ENCODE measurements around the gene SLC39A3. TPM values are rescaled to one million over a fixed set of nuclear protein-coding genes. Genes with fewer than 3 reads are reported as not detected.

The SLC39A3 gene
- total RNA-seq, 1 donor from 2014 or later, result 34.6 TPM

- DNase-seq (ENCODE audit: low spot score), result no peak
These were observed 28.7 kb upstream of the SLC39A3 start for GRCh38 chr19:2768365-2769132.

DNA sequence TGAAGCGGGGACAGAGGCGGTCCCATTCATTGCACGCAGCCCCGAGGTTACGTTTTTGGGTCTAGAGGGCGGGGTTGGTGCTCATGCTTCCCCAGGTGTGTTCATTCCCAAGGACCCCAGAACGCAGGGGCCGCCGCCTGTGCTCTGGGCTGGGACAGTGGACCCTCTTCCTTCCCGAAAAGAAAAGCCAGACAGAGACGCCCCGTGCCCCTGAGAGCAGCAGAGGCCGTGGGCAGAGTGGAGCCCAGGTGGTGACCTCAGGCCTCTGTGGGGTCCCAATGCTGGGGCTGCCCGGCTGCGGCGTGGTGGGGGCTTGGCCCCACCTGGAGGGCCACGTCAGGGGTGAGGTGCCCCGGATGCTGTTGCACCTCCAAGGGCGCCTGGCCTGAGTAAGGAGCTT, 27.9 kb upstream of the SLC39A3 start:
- DNase-seq (ENCODE audit: low spot score), result no peak

- DNase-seq (ENCODE audit: low spot score), result no peak
These were observed 27.0 kb upstream of the SLC39A3 start for GRCh38 chr19:2766594-2767372.

- no peak for DNase-seq (ENCODE audit: low spot score)
These were observed 25.6 kb upstream of the SLC39A3 start for GRCh38 chr19:2765376-2765775.

DNA sequence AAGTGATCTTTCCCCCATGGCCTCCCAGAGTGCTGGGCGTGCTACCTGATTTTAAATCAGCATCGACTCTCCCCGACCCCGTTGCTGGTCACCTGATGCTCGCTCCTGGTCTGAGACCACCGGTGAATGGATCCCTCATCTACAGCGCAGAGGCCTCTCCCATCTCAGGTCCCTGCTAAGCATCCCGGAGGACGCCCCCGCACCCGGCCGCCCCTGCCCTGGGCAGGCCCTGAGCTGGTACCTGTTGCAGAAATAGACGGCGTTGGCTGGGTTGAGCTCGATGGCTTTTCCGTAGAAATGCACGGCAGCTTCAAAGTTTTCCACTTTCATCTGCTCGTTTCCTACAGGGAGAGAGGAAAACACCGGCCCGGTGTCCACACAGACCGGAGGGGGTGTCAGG, 25.1 kb upstream of the SLC39A3 start:
- no peak for DNase-seq (ENCODE audit: low spot score)

DNA sequence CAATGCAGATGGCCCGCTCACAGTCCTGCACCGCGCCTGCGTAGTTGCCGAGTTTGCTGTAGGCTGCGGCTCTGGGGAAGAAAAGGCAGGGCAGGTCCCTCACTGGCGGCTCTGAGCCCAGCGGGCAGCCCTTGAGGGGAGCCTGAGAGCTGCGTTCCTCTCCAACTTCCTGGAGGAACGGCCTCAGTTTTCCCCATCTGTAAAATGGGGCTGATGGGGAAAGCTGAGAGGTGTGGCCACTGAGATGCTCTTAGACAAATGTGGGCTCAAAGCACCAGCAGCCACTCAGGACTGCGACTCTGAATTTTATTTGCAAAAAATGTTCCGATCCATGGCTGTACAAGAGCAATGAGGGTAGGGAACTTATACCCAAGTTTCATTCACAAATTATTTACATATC, 23.9 kb upstream of the SLC39A3 start:
- DNase-seq (ENCODE audit: low spot score), result no peak

GRCh38 chr19:2762783-2763496, 23.1 kb upstream of the SLC39A3 start:
- DNase-seq (ENCODE audit: low spot score), result no peak

DNA sequence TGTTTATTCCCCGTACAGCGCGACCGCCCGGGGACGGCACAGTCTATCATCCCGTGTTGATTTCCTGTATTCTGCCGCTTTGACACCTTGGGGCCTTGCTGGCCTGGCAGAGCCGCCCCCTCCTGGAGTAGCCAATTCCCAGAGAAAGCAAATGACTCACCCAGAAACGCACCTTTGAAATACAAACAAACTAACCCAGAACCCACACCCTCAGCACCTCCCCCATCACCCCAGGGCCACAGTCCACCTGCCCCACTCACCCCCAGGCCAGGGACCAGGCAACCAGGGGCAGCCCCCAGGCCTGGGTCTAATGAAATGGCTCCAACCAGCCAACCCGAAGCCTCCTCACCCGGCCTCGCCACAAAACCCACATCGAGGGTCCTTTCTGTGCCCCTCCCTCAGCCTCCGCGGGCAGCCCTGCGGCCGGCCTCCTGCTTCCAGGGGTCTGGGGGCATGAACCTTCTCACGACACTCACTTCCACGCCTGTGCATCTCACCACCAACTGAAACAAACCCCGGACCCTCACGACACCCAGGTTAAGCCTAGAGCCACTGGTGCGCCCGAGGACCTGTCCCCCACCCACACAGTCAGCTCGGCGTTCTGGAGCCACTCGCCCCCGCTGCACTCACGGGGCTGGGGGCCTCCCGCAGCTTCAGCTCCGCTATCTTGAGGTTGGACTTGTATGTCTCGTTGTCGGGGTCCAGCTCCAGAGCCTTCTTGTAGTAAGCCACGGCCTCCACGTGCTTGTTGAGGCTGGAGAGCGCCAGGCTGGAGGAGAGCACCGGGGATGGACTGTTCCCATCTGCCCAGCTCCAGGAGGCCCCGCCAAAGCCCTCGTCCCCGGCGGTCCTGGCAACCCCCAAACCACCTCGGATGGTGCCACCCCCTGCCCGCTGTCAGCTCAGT, 22.3 kb upstream of the SLC39A3 start:
- no peak for DNase-seq (ENCODE audit: low spot score)

GRCh38 chr19:2761309-2761677, 21.5 kb upstream of the SLC39A3 start:
- no peak for DNase-seq (ENCODE audit: low spot score)

- no peak for DNase-seq (ENCODE audit: low spot score)
These were observed 20.1 kb upstream of the SLC39A3 start for GRCh38 chr19:2759965-2760364.

DNA sequence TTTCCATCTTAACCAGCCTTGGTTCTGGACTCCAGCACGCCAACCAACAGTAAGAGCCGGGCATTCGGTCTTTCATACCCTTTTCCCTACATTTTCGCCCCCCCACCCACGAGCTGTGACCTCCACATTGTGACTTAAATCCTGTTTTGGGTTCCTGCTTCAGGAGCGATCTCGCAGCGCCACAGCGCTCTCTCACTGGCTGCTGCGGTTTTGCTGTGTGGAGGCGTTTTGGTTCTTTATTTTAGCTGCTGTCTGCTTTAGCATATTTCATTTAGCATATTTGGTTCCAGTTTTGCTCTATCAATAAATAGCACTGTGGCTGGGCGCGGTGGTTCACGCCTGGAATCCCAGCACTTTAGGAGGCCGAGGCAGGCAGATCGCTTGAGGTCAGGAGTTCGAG, 19.5 kb upstream of the SLC39A3 start:
- DNase-seq (ENCODE audit: low spot score), result no peak

GRCh38 chr19:2758601-2759313, 18.9 kb upstream of the SLC39A3 start:
- no peak for DNase-seq (ENCODE audit: low spot score)

- DNase-seq (ENCODE audit: low spot score), result no peak
These were observed 17.4 kb upstream of the SLC39A3 start for GRCh38 chr19:2756921-2757881.

DNA sequence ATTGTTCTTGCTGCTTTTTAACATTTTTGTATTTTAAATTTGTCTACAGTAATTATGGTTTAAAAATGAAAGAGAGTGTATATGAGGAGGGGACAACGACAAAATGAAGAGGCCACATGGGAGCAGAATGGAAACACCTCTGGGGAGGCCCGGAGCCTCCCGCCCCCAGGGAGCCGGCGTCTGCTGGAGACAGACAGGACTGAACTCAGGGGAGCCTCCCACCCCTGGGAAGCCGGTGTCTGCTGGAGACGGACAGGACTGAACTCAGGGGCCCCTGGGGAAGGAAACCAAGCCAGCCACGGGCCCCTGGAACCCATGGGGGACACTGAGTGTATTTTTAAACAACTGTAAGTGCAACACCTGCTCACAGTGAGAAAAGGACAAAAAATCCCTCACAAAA, 16.7 kb upstream of the SLC39A3 start:
- DNase-seq (ENCODE audit: low spot score), result no peak

DNA sequence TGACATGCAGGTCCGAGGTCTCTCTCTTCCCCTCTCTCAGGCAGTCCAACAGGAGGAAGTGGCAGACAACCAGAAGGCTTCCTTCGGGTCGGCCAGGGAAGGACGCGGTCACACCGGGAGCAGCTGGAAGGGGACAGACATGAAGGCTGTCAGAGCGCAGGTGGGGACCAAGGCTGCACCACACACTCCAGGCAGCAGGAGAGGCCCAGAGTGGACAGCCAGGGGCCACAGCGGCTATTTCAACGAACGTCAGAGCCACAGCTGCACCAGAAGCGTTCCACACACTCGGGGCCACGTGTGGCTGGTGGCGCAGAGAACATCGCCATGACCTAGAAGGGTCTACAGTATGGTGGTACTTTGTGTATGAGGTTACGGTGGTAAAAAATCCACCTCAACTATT, 16.0 kb upstream of the SLC39A3 start:
- no peak for DNase-seq (ENCODE audit: low spot score)

DNA sequence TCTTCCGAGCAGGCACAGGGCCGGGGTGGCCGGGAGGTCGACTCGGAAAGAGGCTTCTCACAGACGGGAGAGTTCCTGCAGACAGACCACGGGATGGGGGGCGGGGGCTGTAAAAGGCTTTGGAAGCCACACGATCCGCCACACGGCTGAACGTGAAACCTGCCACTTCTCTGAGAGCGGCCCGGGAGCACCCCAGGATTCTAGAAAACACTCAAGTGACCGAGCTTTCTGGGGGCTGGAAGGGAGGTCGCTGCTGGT, 15.6 kb upstream of the SLC39A3 start:
- DNase-seq (ENCODE audit: low spot score), result no peak

DNA sequence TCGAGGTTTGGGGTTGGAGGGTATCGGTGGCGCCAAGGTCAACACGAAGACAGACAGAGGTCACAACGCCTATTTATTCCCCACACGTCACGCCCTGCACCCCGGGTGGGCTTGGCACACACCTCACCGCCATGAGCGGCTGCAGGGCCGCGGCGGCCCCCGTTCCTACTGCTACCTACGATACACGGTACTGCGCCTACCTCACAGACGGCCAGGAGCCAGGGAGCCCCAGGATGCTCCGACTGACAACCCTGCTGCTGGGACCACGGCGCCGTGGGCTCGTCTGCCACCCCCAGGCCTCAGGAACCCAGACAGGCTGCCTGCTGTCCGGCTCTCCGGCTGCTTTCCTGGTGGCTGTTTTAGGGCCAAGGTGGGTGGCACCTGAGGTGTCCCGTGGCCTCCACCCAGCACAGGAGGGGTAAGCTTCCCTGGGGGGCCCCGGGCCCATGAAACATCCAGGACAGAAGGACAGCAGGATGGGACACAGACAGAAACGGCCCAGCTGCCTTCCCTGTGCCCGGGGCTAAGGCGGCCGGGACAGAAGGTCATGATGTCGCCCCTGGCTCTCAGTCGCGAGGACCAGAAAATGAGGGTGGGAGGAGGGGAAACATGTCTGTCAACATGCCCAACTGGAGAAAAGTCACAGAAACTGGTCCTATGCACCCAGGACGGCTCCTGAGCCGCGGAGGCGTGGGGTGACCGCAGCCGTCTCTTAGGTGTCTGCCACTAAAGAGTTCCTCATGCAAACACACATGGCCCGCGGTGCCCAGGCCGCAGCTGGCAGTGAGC, 15.0 kb upstream of the SLC39A3 start:
- no peak for DNase-seq (ENCODE audit: low spot score)

GRCh38 chr19:2751438-2751830, 11.6 kb upstream of the SLC39A3 start:
- no peak for DNase-seq (ENCODE audit: low spot score)

- no peak for DNase-seq (ENCODE audit: low spot score)
These were observed 11.1 kb upstream of the SLC39A3 start for GRCh38 chr19:2750808-2751437.
